ENCODE data around the gene EOLA2.
"Not testable (repeated sequence)": the region's sequence is repeated elsewhere in the genome, so short reads cannot be mapped to it uniquely, and the experiment has no call there.

DNA sequence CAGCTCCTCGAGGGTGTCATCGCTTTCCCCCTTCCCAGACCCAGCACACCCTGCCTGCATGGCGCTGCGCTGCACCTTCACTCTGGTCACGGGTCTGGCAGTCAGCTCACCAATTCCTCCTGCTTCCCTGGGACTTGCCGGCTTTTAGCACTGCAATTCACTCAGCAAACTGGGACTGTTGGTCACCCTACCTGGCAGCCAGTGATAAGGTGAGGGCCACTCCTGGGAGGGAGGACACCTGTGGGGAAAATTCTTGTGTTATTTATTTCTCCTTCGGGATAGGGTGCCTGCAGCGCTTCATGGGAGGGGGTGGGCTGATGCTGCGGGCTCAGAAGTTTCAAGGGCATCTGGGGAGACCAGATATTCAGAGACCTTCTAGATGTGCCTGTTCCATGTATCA is 7.5 kb upstream of the EOLA2 start:
- TF ChIP-seq FOSL1 (IDR thresholded peaks at IDR 0.05; ENCODE audit: insufficient read depth, low read depth, low read length); POLR2AphosphoS5 (IDR thresholded peaks at IDR 0.05; ENCODE audit: low read depth, low read length); EP300 (IDR thresholded peaks at IDR 0.05; ENCODE audit: borderline replicate concordance in 1 of 2, low read depth in 2 of 2, low read length in 2 of 2); ATF3 (IDR thresholded peaks at IDR 0.05; ENCODE audit: insufficient read depth, low read depth, low read length); RAD21 (IDR thresholded peaks at IDR 0.05 in 1 of 2, conservative IDR thresholded peaks at IDR 0.05 in 1 of 2; ENCODE audit: low read depth in 2 of 2, low read length in 2 of 2); BCL11A (IDR thresholded peaks at IDR 0.05; ENCODE audit: low read depth in 2 of 2, low read length in 2 of 2); EZH2 (IDR thresholded peaks at IDR 0.05; ENCODE audit: low read depth, low read length, severe bottlenecking); JUND (IDR thresholded peaks at IDR 0.05; ENCODE audit: low read length); MAFK (IDR thresholded peaks at IDR 0.05; ENCODE audit: low read depth, low read length): not testable (repeated sequence)
- TF ChIP-seq, protein P1, sequence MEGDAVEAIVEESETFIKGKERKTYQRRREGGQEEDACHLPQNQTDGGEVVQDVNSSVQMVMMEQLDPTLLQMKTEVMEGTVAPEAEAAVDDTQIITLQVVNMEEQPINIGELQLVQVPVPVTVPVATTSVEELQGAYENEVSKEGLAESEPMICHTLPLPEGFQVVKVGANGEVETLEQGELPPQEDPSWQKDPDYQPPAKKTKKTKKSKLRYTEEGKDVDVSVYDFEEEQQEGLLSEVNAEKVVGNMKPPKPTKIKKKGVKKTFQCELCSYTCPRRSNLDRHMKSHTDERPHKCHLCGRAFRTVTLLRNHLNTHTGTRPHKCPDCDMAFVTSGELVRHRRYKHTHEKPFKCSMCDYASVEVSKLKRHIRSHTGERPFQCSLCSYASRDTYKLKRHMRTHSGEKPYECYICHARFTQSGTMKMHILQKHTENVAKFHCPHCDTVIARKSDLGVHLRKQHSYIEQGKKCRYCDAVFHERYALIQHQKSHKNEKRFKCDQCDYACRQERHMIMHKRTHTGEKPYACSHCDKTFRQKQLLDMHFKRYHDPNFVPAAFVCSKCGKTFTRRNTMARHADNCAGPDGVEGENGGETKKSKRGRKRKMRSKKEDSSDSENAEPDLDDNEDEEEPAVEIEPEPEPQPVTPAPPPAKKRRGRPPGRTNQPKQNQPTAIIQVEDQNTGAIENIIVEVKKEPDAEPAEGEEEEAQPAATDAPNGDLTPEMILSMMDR (IDR thresholded peaks at IDR 0.05; ENCODE audit: control extremely low read depth in 1 of 3, insufficient read depth in 1 of 3, low read depth in 1 of 3, low read length in 3 of 3), result not testable (repeated sequence)
